Lower leg skin (tissue), 3 donors: ENCODE results near the gene ERGIC1.

Experiments used
- POLR2A ChIP-seq, 2 donors: fragments of 450-650 bp; IDR thresholded peaks; one replicate each; pipeline ENCODE4 v1.6.1; 2016 to 2017; ENCODE audit warnings: antibody characterized with exemption in 2 of 2, mild to moderate bottlenecking in 1 of 2, moderate library complexity in 1 of 2
- TF ChIP-seq, protein P1 (sequence below), 3 donors: fragments of 450-650 bp; IDR thresholded peaks; one replicate each; pipeline ENCODE4 v1.5.1; 2016; ENCODE audit warnings: antibody characterized with exemption in 3 of 3, mild to moderate bottlenecking in 3 of 3, moderate library complexity in 2 of 3

DNA sequence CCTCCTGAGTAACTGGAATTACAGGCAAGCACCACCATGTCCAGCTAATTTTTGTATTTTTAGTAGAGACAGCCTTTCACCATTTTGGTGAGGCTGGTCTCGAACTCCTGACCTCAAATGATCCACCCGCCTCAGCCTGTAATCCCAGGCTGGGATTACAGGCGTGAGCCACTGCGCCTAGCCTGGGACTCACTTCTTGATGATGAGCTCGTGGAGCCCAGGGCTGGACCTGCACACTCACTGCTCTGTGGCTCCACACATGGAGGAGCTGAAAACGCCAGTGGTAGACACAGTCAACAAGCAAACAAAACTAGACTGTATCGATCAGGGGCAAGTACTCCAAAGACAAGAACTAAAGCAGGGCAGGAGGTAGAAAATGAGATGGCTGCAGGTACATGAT lies 65.4 kb downstream of the ERGIC1 start:
- TF ChIP-seq, protein P1, sequence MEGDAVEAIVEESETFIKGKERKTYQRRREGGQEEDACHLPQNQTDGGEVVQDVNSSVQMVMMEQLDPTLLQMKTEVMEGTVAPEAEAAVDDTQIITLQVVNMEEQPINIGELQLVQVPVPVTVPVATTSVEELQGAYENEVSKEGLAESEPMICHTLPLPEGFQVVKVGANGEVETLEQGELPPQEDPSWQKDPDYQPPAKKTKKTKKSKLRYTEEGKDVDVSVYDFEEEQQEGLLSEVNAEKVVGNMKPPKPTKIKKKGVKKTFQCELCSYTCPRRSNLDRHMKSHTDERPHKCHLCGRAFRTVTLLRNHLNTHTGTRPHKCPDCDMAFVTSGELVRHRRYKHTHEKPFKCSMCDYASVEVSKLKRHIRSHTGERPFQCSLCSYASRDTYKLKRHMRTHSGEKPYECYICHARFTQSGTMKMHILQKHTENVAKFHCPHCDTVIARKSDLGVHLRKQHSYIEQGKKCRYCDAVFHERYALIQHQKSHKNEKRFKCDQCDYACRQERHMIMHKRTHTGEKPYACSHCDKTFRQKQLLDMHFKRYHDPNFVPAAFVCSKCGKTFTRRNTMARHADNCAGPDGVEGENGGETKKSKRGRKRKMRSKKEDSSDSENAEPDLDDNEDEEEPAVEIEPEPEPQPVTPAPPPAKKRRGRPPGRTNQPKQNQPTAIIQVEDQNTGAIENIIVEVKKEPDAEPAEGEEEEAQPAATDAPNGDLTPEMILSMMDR (IDR thresholded peaks at IDR 0.05), result no peak
- TF ChIP-seq POLR2A (IDR thresholded peaks at IDR 0.05), result no peak
